ENCODE measurements around the gene PAK4.

GRCh38 chr19:39085392-39085791, 40.2 kb upstream of the PAK4 start:
- TF ChIP-seq MAX (IDR thresholded peaks at IDR 0.05) (no peak), REST (IDR thresholded peaks at IDR 0.05; ENCODE audit: low read depth) (no peak), NFIC (IDR thresholded peaks at IDR 0.05) (no peak), EGR1 (IDR thresholded peaks at IDR 0.05) (no peak), EP300 (IDR thresholded peaks at IDR 0.05; ENCODE audit: borderline replicate concordance) (no peak), RAD21 (IDR thresholded peaks at IDR 0.05; ENCODE audit: low read depth) (no peak), CEBPB (IDR thresholded peaks at IDR 0.05) (no peak), CREB1 (IDR thresholded peaks at IDR 0.05; ENCODE audit: low read depth) (no peak), USF1 (IDR thresholded peaks at IDR 0.05) (no peak), YY1 (IDR thresholded peaks at IDR 0.05; ENCODE audit: low read depth) (no peak), FOXM1 (IDR thresholded peaks at IDR 0.05; ENCODE audit: borderline replicate concordance, low read depth) (no peak), TAF1 (IDR thresholded peaks at IDR 0.05; ENCODE audit: low read depth) (no peak)
